GM18870 (cell line): ENCODE data around the gene MYH15.

Experiments
- ATAC-seq: cut with Tn5 transposase; IDR thresholded peaks from one replicate; pipeline ENCODE4 v1.9.1; 2021; ENCODE audit warnings: moderate library complexity; ENCODE audit not compliant: unreplicated experiment

The MYH15 gene

GRCh38 chr3:108342837-108343486 is 167.4 kb downstream of the MYH15 start:
- peak; percentile 64 for ATAC-seq

- ATAC-seq = no peak
Observed at GRCh38 chr3:108341911-108342310, 168.5 kb downstream of the MYH15 start.

GRCh38 chr3:108338901-108339545 is 171.4 kb downstream of the MYH15 start:
- ATAC-seq = no peak

GRCh38 chr3:108334701-108335100 is 175.7 kb downstream of the MYH15 start:
- ATAC-seq = no peak

GRCh38 chr3:108333961-108334360 is 176.4 kb downstream of the MYH15 start:
- ATAC-seq = no peak

GRCh38 chr3:108331792-108332191 is 178.6 kb downstream of the MYH15 start:
- ATAC-seq = no peak
